ENCODE results near the gene KRTAP10-7. TPM values are rescaled to one million over a fixed set of nuclear protein-coding genes. Genes with fewer than 3 reads are reported as not detected.

KRTAP10-7 gene
- total RNA-seq, 6 experiments from 2014 or later: not detected

DNA sequence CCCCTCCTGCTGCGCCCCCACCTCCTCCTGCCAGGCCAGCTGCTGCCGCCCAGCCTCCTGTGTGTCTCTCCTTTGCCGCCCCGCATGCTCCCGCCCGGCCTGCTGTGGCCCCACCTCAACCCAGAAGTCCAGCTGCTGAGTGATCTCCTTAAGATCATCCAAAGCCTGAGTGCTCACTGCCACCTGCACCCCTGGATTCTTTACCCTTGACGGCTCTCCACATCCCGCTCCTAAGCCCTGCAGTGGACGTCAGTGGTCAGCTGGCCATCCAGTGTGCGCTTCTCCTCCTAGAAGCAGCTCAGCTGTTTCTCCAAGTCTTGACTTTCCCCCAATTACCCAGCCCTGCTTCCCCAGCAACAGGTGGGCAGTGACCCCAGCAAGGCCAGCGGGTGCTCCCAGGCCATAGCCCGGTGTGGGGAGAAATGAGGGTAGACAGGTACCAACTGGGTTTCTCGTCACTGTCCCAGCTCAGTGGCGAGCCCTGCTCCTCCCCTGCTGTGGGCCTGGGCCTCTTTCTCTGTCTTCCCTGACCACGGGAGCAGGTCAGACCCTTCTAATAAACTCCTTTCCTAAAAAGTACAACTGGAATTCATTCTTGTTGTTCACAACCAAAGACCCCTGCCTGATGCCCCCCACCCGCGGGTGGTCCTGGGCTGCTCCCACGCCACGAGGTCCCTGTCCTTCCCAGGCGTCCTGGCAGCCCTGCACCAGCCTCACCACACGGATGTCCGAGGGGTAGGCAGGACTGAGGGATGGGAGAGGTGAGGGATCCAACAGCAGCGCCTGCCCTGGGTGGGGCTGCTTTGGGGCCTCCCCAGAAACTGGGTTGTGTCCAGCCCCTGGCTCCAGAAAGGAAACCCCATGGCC lies 1.4 kb downstream of the KRTAP10-7 start:
- Histone ChIP-seq H3K36me3 (no peaks in the 10 kb centered on the region), H3K4me3 (no peak overlapping the region), H3K27me3 (no peaks in the 10 kb centered on the region), H3K4me1 (no peaks in the 10 kb centered on the region), H3K9me3 (no peaks in the 10 kb centered on the region), H3K27ac (no peak overlapping the region)
- intact Hi-C loops (cut with DNase I): no loop called here
- WGBS (ENCODE audit: insufficient coverage, low coverage, low lambda C conversion rate, missing lambda C conversion rate): 83% methylated on average over 13 of the region's 23 CpGs
- TF ChIP-seq POLR2A (IDR thresholded peaks at IDR 0.05) (no peak), CTCF (IDR thresholded peaks at IDR 0.05) (no peak)
- peak in 1 of 4 donors; percentile 34 for ATAC-seq
- DNase-seq: no peak

GRCh38 chr21:44602463-44602850 lies 2.1 kb downstream of the KRTAP10-7 start:
- ATAC-seq (no peak), DNase-seq (no peak)
- Histone ChIP-seq H3K36me3 (no peaks in the 10 kb centered on the region), H3K9me3 (no peaks in the 10 kb centered on the region), H3K4me3 (no peak overlapping the region), H3K4me1 (no peaks in the 10 kb centered on the region), H3K27ac (no peak overlapping the region), H3K27me3 (no peaks in the 10 kb centered on the region)
- no peak for TF ChIP-seq CTCF (IDR thresholded peaks at IDR 0.05)
- TF ChIP-seq POLR2A (IDR thresholded peaks at IDR 0.05): no peak
- no CpG with 5 or more reads among the region's 21 CpGs for WGBS (ENCODE audit: insufficient coverage, low coverage, low lambda C conversion rate, missing lambda C conversion rate)
- intact Hi-C loops (cut with DNase I): no loop called here

GRCh38 chr21:44603109-44603875 lies 2.9 kb downstream of the KRTAP10-7 start:
- peak in 1 of 4 donors; percentile 31 for ATAC-seq
- Histone ChIP-seq H3K27ac (no peak overlapping the region), H3K36me3 (no peaks in the 10 kb centered on the region), H3K4me3 (no peak overlapping the region), H3K27me3 (no peaks in the 10 kb centered on the region), H3K9me3 (no peaks in the 10 kb centered on the region), H3K4me1 (no peaks in the 10 kb centered on the region)
- intact Hi-C loops (cut with DNase I): no loop called here
- TF ChIP-seq POLR2A (IDR thresholded peaks at IDR 0.05): no peak
- no peak for TF ChIP-seq CTCF (IDR thresholded peaks at IDR 0.05)
- WGBS (ENCODE audit: insufficient coverage, low coverage, low lambda C conversion rate, missing lambda C conversion rate): 35% methylated on average over 4 of the region's 17 CpGs
- no peak for DNase-seq

DNA sequence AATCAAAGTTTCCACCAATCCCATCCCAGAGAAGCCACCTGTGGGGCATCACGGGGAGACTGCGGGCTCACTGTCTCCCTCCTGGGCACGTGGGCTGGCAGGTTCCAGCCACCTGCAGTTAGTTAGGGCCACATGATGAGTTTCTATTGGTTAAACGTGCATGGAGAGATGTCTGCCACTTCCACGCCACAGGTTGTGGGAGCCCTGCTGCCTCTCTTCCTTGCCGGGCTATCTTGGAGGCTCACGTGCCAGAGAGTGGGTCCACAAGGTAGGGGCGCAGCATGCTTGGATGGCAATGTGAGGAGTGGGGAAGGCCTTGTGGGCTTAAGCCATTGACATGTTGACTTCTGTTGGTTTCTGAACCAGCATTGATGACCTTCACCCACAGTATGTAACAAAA lies 3.5 kb downstream of the KRTAP10-7 start:
- Histone ChIP-seq H3K36me3 (no peaks in the 10 kb centered on the region), H3K27ac (no peak overlapping the region), H3K9me3 (no peaks in the 10 kb centered on the region), H3K27me3 (no peaks in the 10 kb centered on the region), H3K4me3 (no peak overlapping the region), H3K4me1 (no peaks in the 10 kb centered on the region)
- WGBS (ENCODE audit: insufficient coverage, low coverage, low lambda C conversion rate, missing lambda C conversion rate): 33% methylated on average over 1 of the region's 8 CpGs
- intact Hi-C loops (cut with DNase I): no loop called here
- ATAC-seq (no peak), DNase-seq (no peak)
- no peak for TF ChIP-seq CTCF (IDR thresholded peaks at IDR 0.05)
- no peak for TF ChIP-seq POLR2A (IDR thresholded peaks at IDR 0.05)

Measured in right lobe of liver (tissue), 6 donors.